ENCODE measurements around the gene POLRMT.
"Not testable (repeated sequence)": the region's sequence is repeated elsewhere in the genome, so short reads cannot be mapped to it uniquely, and the experiment has no call there.

Gene POLRMT

DNA sequence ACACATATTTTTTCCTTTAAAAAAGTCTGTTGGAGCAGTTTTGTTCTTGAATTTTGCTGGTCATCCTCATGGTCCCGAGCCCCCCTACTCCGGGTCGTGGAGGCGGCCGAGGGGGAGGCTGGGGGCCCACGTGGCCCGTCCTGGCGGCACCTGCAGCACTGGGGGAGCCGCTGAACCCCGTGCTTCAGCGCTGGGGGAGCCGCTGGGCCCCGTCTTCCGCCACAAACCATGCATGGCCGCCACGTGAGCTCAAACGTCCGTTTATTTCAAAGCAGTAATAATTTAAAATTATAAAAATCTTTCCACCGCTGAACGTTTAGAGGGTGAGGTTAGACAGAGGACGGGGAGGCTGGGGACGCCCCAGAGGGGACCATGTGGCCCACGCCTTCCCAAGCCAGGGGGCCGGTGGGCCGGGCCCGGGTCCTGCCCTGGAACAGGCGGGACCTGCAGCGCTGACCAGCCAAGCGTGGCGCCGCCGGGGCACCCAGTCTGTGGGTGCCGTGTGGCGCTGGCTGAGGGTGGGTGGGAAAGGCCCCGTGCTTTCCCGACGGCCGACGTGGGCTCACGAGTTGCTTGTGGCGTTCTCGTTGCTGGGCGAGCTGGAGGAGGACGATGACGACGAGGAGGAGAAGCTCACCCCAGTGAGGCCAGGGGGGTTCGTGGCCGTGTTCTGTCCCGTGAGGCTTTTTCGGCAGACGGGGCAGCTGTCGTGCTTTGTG lies 14.4 kb upstream of the POLRMT start:
- no peak for DNase-seq (ENCODE audit: low spot score)

DNA sequence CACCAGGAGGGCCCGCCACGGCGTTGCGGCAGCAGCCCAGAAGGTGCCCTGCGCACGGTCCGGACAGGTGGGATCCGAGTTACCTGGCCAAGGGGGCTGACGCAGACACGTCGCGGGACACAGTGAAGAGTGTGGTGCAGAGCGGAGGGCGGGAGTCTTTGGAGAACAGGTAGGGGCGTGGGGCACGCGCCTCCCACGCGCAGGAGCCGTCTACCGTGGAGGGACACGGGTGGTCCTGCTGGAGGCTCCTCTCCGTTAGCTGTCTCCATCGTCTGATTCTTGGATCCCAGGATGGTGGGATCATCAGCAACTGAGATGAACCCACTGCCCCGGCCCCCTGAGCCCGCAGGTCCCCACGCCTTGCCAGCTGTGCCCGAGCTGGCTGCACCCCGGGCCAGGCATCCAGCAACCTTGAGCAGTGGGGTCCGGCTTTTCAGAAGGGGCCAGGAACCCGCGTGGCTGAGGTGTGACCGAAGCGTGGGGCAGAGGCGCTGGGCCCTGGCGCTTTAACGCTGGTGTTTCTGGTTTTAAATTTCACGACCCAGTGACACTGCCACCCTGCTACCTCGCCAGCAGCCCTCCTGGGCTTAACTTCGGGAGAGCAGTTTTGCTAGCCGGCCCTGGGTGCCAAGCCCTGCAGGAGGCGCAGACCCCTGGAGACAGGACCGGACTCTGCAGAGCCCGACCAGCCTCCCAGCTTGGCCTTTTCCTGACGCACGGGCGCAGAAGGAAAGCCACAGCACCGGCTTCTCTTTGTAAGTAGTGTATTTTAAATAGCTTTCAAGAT lies 13.6 kb upstream of the POLRMT start:
- no peak for DNase-seq (ENCODE audit: low spot score)

DNA sequence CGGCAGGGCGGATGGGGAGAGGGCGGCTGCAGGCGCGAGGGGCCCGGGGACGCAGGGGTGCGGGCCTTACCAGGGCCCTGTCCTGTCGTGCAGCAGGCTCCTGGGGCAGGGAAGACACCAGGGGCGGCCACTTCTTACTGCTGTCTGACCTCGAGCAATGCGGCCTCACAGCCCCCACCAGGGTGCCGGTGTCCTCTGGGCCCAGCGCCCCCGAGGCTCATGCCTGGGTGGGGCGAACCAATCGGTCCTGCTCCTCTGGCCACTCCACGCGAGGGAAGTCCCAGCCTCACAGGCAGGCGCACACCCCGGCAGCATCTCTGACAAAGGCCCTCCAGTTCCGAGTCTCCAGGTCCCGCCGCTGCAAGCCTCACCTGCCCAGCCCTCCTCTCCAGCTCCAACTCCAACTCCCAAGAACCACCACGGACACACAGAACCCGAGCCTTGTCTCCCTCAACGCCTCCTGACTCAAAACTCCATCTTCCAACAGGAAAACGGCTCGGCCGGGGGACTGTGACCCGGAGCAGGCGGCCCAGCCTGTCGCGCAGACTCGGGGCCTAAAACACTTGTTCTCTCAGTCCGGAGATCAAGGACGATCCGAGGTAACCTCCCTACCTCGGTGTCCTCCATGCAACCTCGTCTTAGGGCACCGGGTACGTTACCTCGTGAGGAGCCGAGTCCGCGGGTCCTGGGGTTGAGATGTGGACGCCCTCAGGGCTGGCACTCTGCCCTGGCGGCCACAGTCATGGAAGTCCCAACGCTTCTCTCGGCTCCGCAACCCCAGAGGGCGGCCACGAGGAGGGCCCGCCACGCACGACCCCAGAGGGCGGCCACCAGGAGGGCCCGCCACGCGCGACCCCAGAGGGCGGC lies 12.8 kb upstream of the POLRMT start:
- DNase-seq (ENCODE audit: low spot score), result no peak

DNA sequence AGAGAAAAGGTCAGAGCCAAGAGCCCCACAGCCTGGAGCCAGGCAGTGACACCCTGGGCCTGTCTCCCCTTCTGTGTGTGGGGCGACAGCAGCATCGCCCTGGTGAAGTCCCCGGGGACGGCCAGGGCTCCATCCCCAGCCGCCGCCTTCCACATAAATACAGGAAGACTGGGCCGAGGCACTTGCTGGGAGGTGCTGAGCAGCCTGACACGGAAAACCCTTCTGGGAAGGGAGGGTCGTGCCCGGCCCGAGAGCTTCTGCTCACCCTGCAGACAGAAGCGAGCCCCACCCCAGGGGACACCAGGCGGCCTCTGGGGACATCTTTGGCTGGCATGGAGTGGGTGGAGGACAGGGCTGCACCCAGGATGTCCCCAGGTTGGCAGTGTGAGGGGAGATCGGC lies 11.5 kb upstream of the POLRMT start:
- no peak for DNase-seq (ENCODE audit: low spot score)

DNA sequence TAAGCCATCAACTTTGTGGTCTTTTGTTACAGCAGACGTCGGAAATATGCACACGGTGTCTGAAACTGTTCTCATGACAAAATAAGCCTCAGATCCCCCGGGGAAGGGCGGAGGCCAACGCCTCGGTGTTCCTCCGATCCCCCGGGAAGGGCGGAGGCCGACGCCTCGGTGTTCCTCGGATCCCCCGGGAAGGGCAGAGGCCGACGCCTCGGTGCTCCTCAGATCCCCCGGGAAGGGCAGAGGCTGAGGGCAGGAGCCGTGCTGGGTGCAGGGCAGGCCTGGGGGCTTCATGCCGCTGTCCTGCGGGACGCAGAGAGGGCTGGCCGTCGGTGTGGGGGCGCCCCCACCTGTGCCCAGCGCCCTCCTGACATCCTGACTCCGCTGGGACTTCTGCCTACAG lies 11.0 kb upstream of the POLRMT start:
- DNase-seq (ENCODE audit: low spot score), result no peak

DNA sequence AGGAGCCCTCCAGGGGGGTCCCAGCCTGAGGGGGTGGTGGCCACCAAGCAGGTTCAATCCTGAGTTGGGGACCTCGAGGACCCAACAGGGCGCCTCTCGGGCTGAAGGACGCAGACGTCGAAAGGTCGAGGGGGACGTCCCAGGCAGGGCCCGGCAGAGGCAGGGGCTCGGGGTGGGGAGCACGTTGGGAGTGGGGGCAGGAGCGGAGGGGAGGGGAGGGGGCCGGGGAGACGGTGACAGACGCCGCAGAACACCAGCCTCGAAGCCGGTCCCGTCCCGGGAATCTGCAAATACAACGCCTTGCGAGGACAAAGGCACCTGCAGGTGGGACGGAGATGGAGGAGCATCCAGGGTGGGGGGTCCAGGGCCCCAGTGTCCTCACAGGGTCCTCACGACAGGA lies 10.4 kb upstream of the POLRMT start:
- DNase-seq (ENCODE audit: low spot score), result no peak

DNA sequence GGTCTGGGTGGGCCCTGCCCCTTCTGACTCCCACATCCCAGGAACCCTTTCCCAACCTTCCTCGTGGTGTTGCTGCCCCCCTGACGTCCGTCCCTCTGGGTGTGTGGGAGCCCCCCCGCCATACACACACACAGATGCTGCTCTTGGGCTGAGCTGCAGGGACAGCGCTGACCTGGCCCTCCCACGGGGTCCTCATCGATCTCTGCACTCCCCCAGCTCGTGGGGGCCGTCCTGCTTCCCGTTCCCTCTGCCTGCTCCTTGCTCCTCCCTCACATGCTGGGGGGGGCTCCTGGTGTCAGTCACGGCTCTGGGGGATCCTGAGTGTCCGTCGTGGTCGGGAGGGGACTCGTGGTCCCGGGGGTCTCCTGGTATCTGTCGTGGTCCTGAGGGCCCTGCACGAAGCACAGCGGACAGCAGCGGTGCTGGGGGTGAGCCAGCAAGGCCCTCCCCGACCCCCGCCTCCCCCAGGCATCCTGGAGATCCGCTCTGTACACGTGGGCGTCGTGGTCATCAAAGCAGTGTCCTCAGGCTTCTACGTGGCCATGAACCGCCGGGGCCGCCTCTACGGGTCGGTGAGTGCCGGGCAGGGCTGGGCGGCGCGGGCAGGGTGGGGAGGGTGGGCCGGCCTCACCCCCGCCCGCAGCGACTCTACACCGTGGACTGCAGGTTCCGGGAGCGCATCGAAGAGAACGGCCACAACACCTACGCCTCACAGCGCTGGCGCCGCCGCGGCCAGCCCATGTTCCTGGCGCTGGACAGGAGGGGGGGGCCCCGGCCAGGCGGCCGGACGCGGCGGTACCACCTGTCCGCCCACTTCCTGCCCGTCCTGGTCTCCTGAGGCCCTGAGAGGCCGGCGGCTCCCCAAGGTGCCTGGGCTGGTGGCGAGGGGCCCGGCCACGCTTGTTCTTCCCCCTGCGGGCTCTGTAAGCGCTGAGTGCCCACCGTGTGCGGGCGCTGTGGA lies 9.7 kb upstream of the POLRMT start:
- DNase-seq (ENCODE audit: low spot score), result no peak

DNA sequence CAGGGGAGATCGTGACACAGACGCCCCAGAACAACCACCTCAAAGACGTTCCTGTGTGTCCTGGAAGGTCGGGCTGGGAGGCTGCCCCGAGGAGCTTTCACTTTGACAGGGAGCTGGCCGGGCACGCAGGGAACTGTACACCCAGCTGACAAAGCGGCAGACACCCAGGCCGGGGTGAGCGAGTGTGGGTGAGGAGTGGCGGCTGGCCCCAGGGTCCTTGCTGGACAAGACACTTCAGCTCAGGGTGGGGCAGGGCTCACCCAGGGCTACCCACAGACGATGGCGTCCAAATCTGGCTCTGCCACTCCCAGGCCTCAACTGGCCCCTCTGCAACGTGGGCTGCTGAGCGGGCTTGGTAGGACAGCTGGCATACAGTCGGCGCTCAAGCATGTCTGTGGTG lies 8.4 kb upstream of the POLRMT start:
- no peak for DNase-seq (ENCODE audit: low spot score)

DNA sequence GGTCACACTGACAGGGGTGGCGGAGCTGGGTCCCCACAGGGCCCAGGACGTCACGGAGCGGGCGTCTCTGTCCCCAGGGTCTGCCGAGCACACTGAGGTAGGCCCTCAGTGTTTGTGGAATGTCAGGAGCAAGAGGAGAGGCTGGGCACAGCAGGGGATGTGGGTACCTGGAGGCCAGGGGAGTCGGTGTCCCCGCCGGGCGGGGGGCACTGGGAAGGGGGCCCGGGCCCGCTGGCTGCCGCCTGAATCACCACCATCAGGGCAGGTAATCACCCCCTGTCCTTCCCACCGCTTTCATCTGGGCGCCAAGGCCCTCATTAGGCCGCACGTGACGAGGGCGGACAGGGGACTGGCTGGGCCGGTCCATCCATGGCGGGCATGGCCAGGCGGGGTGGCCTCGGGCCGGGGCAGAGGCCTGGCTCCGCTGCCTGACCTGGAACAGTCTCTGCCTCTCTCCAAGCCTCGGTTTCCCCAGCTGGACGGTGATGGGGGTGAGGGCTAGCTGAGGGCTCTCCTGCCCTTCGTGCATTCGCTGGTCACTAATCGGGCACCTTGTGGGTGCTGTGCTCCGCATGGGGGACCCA lies 7.4 kb upstream of the POLRMT start:
- no peak for DNase-seq (ENCODE audit: low spot score)

DNA sequence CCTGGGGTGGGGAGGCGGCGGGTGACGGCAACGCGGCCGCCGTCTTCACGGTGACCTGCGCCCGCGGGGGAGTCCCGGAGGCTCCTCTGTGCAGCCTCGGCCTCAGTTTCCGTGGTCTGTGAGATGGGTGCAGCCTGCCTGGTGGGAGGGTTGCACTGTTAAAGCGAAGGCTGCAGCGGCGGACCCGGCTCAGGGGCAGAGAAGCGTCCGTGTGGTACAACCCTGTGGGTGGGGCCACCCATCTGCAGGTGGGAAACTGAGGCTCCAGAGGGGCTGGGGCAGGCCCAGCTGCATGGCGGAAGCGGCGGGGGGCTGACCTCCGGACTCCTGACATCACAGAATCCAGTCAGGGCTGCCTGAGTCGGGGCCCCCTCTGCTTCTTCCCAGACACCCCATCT lies 6.8 kb upstream of the POLRMT start:
- DNase-seq (ENCODE audit: low spot score), result no peak

DNA sequence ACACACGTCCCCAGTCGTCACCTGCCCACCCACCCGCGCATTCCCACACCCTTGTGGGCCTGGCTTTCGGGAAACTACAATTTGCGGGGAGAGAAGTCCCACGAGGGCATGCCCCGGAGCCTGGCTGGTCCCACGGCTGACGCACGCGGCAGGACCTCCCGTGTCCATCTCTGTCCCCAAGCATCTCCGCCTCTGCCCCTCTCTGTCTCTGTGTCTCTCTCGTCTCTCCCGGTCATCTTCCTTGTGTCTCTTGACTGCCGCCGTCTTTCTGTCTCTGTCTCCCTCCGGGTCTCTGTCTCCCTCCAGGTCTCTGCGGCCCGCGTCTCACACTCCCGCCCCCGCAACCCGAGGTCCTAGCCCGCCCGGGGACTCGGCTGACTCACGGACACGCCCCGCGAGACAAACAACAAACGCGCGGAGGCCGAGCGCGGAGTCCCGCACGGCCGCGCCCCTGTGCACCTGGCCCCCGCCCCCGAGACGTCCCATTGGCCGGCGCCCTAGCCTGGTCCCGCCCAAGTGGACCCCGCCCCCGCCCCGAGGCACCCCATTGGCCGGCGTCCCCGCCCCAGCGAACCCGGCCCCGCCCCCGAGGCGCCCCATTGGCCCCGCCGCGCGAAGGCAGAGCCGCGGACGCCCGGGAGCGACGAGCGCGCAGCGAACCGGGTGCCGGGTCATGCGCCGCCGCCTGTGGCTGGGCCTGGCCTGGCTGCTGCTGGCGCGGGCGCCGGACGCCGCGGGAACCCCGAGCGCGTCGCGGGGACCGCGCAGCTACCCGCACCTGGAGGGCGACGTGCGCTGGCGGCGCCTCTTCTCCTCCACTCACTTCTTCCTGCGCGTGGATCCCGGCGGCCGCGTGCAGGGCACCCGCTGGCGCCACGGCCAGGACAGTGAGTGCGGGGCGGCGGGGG lies 6.2 kb upstream of the POLRMT start, which contains the start of gene FGF22:
FGF22 (plus strand) TSS at position 627 of the 908 bp plus-strand sequence; CDS start at position 674, 47 bp downstream.
- peak; percentile 98 for DNase-seq (ENCODE audit: low spot score)

DNA sequence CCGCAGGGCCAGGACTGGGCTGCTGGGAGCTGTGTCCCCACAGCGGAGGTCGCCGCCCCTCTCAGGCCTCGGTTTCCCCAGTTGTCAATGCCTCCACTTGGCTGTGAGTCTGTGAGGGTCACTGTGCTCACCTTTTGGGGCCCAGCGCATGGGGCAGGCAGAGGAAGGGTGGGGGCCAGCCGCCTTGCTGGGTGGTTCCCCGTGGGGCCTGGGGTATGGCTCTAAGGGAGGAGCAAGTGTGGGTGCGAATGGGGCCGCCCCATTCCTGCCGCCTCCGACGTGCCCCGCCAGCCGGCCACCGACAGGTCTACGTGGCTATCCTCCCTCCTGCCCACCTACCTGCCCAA lies 5.5 kb upstream of the POLRMT start:
- no peak for DNase-seq (ENCODE audit: low spot score)

DNA sequence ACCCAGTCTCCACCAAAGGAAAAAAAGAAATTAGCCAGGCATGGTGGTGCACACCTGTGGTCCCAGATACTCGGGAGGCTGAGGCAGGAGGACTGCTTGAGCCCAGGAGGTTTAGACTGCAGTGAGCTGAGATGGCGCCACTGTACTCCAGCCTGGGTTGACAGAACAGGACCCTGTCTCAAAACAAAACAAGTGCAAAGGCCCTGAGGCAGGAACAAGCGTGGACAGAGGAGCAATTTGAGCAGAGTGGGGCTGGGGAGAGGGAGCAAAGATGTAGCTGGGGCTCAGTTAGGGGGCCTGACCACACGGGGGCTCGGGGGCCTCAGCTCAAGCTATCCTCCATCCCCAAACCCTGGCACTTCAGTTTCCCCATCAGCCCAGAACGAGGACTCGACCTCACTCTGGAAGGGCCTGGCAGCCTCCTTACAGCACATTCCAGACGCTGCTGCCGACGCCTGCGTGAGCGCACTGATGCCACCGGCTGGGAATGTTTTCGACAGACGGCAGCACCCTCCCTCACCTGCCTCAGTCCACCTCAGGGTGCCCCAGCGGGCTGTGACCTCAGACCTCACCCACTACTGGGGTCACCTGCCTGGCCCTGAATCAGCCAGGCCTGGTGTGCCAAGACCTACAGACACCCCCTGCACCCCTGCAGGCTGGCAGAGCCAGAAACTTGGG lies 1.8 kb upstream of the POLRMT start:
- no peak for DNase-seq (ENCODE audit: low spot score)

DNA sequence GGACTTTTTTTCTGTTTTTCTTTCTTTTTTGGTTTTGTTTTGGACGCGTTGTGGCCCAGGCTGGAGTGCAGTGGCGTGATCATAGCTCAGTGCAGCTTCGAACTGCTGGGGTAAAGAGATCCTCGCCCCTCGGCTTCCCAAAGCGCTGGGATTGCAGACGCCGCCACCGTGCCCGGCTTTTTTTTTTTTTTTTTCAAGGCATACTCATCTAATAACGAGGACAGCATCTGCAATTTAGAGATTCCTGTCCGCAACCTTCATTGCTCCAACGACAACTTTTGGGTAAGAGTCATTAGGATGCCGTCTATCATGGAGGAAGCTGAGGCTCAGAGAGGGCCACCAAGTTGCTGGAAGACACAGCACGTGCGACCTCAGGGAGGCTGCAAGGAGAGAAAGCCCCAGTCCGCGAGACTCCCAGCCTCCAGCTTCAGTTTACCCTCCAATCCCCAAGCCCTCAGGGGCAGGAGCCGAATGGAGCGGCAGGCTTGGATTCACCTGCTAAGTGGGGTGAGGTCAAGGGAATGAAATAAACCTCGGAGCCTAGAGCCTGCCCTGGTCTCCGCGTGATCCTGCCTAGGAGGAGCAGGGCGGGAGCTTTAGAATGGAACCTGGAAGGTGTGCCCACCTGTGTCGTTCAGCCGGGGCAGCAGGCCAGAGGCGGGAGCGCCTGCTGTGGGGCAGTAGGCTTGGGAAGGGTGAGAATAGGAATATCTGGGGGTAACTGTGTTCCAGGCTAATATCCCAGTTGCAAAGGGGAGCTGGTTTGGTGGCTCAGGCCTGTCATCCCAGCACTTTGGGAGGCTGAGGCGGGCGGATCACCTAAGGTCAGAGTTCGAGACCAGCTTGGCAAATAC lies 676 bp upstream of the POLRMT start:
- no peak for DNase-seq (ENCODE audit: low spot score)

DNA sequence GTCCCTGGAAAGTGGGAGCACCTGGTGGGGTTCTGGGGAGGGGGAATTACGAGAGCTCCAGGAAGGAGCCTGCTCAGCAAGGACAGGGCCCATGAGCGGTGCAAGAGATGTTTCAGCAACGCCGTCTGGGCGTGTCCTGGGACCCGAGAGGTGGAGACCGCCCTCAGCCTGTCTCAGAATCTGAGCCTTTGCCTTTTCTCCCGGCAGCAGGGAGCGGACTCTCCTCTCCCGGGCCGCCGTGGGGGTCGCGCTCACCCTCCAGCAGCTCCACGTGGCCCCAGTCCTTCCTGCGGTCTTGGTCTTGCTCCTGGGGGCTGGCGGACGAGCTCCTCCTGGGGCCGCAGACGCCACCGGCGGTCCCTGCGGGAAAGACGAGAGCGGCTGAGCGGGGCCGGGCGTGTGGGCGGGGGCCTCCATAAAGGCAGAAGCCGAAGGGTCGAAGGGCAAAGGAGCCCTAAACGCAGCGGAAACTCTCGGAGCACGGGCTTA lies 714 bp downstream of the POLRMT start:
- peak; percentile 79 for DNase-seq (ENCODE audit: low spot score)

DNA sequence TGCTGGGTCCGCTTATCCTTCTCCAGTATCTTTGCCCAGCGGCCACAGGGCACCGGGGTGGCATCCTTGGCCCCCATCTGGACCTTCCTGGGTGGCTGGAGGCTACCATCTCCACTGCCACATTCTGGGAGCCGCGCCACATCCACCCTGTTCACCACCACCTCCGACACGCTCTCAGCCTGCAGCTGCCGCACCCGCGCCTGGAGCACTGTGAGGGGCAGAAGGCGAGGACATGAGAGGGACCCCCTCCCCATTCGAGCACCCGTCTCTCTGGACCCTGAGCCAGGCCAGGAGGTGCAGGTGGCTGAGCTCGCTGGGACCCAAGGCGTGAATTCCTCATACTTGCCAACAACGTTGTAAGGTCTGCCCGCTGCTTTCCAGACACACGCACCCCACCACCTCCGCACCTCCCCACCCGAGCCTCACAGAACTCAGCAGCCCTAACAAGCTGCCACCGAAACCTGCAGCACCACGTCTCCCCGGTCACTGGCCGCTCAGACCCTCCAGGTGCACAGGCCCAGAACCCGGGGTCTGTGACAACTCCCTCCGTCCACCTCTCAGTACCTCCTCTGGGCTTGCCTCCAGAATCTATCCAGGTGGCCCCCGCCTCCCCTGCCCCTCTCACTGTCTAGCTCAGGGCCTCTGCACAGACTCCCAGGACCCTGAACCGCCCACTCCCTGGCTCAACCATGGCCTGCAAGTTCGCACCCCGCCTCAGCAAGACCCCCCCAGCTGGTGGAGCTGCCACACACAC lies 3.2 kb downstream of the POLRMT start:
- no peak for DNase-seq (ENCODE audit: low spot score)

DNA sequence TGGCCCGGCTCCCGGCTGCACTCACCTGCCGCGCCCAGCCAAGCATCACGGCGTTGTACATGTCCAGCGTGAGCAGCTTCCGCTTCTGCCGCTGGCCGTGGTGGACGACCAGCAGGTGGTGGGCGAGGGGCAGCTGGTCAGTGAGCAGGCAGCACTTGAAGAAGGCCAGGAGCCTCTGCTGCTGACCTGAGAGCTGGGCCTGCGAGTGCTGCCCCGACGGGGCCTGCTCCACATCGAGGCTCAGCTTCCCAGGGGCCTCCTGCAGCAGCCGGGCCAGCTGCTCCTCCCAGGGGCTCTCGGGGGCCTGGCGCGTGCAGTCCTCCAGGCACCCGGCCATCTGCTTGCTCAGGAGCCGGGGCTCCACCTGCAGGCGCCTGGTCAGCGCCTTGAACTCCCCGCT lies 3.8 kb downstream of the POLRMT start:
- not testable (repeated sequence) for DNase-seq (ENCODE audit: low spot score)

DNA sequence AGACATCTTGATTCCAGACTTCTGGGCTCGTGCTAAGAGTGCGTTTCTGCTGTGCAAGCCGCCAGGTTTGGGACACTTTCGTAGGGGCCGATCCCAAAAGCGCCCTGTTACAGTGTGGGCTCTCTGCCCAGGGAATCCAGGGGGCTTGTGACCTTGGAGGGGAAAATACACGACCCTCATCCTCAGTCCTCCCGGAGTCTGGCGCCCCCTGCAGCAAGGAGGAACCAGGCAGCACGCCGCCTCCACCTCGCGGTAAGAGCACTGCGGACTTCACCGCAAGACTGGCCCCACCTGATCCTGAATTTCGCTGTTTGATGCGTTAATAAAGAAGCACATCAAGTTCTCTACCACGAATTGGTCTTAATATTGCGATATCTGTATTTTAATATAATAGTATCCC lies 5.2 kb downstream of the POLRMT start:
- no peak for DNase-seq (ENCODE audit: low spot score)
